ENCODE measurements around the gene ELMO1.

The ELMO1 gene

DNA sequence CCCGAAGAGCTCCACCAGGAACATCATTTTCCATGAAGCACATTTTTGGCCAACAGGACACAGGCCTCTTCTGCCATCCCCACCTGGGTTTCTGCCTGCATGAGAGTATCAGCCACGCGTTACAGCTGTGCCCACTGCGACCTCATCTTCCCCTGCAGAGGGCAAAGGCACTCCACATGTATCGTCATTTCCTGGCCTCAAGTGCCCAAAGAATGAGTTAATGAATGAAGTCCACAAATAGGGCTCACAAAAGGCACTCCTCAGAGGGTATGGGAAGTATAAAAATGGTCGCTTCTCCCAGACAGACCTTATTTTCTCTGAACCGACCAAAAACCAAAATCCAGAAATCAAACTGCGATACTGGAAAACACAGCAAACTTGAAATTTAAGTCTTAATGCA, 18.5 kb downstream of the ELMO1 start:
- DNase-seq: no peak

DNA sequence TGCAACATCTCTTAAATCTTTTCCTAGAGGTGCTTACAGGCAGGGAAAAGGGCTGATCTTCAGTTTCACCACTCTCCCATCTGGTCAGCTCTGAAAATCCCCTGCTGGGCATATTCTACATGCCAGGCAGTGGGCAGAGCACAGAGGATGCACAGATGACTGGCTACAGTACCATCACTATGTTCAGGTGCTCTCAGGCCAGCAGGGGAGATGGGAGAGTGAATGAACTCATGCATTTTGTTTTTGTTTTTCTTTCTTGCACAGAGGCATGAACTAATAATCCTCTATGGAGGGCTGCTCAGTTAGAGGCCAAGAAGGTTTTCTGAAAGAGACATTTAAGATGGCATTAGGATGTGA, 19.3 kb downstream of the ELMO1 start:
- DNase-seq: no peak

DNA sequence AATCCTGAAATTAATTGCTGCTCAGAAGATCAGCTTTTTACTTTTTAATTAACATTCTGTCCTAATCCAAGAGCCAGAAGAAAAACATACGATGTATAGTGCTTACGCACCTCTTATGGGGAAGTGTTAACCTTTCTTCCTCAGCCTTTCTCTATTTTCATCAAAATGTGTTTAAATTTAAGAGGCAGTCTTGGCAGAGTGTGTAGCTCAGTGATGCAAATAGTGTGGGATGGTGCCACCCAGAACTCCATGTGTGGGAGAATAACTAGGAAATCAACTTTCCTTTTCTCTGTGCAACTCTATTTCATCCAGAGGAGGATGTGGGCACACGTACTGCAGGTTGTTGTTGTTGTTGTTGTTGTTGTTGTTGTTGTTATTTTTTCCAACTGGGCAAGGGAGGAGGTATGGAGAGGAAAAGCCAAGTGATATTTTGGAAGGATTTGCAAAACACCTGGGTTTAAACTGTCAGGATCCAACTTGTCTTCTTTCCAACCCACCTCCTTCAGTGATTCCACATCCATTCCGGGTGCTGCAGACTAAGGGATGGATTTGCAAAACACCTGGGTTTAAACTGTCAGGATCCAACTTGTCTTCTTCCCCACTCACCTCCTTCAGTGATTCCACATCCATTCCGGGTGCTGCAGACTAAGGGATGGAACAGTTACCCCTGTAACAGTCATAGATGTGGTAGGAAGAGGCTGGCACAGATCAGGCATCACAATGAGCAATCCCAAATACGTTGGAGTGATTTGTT, 19.8 kb downstream of the ELMO1 start:
- no peak for DNase-seq

DNA sequence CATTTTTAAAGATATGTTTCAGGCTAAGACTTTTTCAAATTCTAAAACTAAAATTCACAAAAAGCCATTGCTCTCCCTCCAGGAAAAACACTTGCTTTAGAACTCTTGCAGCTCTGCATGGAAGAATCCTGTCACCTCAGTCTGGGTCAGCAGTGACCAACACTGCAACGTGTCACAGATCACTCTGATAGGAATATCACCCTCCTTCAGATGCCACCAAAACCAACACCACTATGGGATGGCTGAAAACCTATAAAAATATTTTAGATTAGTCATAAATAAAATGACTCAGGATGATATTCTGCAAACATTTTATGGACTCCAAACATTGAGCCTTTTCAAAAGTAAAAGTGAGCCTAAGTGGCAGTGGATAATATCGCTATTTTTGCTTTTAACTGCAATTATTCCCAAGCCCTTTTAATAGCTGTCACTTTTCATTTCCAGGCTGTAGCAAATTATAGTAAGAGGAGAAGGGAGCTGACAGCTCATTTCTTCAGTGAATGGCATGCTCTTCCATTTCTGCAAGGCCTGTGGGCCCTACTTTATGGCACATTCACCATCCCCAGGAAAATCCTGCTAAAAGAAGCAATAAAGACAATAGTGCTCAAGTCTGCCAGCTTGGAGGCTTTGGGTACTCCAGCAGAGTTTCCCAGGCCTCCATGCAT, 21.3 kb downstream of the ELMO1 start:
- no peak for DNase-seq

DNA sequence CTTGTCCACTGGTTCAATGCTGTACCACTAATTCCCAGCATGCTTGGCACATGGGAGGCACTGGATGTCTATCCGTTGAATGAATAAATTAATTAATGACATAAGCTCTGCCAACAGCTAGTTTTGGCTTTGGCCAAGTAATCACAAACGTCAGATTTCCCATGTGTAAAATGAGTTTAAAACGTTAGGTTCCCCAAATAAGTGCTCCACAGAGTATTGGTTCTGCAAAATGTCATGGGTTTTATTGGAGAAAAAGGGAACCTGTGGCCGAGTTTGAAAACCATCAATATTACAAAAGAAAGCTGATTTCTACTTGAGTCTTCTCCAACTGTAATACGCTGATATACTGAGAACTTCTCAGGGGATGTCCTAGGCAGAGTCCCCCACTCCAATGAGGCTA, 23.2 kb downstream of the ELMO1 start:
- no peak for DNase-seq

DNA sequence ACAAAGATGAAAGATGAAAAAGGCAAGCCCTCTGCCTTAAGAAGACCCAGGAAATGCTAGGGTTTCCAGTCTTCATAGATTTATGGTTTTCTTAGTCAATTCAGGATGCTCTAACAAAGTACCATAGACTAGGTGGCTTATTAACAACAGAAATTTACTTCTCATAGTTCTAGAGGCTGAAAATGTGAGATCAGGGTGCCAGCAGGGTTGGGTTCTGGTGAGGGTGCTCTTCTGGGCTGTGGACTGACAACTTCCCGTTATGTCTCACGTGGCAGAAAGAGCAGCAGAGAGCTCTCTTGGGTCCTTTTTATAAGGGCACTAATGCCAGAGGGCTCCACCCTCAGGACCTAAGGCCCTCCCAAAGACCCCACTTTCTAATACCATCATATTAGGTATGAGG, 23.7 kb downstream of the ELMO1 start:
- DNase-seq: no peak

DNA sequence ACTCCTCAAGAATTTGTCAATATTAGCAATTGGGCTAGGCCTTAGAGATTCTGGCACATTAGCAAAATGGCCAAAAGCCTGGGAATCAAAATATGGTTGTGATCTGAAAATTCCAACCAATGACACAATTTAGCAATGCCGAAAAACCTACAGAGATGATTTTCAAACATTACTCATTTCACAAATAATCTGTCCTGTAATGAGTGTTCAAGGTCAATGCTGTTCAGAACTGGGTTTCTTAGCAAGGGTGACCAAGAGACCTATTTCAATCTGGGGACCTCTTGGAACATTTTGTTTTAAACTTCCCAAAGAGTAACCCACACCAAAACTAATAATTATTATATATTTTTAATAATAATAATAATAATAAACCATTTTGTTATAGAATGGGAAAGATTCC, 24.1 kb downstream of the ELMO1 start:
- no peak for DNase-seq

DNA sequence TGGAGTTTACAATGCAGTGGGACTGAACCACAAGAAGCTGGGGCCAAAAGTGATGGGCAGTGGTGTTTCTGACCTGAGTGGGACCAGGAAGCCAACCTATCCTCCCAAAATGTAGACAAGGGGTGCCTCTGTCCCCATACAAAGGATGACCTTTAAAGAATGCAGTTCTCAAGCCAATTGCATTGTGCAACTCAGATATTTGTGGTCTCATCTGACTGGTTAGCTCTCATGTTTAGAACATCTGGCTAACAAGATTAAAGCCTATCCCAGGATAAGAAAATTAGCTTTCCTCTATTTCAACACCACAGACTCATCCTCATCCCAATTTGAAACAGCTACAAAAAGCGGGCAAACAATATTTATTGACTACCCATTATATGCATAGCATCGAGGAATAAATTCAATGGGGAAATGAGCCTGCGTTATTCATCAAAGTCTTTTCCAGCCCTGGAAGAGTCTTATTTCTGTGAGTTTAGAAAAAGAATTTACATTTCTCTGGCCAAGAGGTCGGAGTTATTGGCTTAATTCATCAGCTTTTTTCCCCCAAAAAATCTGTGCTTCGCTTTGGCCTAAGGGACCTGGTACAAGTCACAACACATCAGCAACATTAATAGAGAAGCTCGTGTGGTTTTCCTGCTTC, 26.7 kb downstream of the ELMO1 start:
- no peak for DNase-seq

DNA sequence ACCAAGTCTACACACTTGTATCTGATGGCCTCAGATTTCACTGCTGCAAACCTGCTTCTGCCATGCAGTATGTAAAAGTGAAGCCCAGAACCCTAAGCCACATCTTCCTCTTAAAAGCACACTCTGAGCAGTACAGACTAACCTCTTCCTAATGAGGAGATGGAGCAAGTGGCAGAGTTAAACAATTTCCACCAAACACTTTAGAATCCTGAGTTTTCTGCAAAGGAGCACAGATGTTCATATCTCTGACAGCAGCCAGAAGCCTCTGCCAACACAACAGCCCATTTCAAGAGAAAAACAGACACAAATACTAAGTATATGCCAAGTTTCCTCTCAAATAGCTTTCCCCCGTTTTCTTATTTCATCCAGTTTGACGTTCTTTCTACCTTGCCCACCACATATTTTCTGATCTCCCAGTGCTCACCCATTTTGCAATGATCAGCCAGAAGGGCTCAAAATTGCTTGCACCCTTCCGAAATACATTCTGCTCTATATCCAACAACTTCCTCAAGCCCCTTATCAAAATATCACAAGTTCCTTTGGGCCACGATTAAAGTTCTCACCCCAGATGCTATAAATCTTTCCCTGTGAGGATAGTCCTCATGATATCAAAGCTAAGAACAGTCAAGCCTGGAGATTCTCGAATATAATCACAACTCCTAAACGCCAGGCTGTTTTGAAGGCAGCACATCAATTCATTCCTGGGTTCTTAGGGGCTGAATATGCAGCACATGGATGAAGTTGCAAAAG, 27.5 kb downstream of the ELMO1 start:
- no peak for DNase-seq

DNA sequence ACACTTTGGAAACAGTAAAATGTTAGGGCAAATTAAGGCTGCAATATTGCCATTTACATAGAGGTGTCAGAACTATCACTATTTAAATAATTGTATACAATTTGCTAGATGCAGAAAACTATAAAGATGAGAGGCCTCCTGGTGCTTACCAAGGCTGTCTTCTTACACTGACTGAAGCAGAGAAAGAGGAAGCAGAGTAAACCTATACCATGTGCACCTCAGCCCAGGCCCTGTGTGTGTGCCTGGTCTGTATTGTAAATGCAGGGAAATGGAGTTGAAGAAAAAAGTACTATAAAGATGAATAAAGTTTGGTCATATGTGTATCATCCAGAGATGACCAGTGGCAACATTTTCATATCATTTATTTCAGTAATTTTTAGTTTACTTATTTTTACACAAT, 29.2 kb downstream of the ELMO1 start:
- DNase-seq: no peak

DNA sequence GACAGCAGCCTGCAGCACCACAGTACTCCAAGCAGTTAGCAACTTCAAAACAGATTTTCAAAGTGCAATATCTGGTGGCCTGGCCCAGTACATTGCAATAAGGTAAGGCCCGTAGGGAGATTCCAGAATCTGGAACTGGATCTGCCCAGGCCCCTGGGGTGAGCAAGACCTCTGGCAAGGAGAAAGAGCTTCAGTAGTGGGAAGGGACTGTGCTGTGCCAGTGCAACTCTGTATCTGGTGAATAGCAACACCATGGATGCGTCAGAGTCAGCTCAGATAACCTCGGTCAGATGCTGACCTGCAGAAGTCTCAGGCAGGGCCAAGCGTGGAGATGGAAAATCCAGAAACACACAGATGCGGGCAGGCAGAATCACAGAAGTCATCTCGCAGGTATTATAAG, 30.3 kb downstream of the ELMO1 start:
- DNase-seq: no peak

DNA sequence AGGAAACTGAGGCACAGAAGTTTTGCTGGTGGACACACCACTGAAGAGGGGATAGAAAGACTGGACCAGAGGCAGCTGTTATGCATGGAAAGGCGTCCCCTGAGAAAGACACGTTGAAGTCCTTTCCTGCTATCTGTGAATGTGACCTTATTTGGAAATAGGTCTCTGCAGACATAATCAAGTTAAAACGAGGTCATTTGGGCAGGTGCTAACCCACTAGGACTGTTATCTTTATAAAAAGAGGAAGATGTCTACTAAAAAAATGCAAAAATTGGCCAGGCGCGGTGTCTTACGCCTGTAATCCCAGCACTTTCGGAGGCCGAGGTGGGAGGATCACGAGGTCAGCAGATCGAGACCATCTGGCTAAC, 31.6 kb downstream of the ELMO1 start:
- no peak for DNase-seq

DNA sequence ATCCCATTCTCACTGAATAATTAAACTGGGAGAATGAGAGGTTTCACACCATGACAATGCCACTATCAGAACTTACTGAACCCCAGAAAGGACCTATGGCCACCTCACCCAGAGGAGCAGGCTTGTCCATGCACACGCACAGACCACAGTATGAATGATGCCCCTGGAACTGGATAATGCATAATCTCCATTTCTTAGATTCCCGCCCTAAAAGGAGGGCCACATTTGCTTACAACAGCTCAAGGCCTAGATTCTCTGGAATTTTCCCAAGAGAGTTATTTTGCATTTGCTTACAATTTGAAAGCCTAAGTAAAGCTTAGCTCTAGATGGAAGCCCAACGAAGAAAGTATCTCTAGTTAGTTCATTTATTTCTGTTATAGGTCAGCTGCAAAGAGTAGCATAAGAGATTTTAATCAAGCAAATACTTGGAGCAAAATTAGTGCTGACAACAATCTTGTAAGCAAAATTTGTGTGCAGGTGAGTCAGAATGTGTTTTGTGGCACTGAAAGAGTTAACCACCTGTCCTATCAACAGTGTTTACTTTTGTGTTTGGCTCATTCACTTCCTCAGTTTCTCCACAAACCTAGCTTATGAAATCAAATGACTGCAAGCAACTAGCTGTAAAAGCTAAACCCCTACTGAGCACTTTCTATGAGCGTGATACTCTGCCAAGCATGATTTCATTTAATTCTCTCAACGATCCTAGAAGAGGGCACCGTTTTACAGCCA, 32.1 kb downstream of the ELMO1 start:
- no peak for DNase-seq

DNA sequence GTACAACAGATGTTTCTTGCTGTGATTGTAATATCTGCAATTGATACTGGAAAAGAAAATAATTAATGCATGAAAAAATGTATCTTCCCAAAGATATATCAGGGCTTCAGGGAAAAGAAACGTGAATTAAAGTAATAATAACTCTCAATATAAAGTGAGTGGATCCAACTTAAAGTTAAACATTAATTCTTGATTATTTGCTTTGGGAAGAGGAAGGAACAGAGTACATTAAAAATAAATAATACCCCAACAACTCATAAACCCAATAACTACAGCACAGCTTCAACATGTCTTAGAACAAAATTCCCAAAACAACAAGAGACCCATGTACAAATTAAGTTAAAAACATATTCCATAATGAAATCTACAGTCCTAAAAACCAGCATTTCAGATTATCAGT, 33.0 kb downstream of the ELMO1 start:
- DNase-seq: no peak

DNA sequence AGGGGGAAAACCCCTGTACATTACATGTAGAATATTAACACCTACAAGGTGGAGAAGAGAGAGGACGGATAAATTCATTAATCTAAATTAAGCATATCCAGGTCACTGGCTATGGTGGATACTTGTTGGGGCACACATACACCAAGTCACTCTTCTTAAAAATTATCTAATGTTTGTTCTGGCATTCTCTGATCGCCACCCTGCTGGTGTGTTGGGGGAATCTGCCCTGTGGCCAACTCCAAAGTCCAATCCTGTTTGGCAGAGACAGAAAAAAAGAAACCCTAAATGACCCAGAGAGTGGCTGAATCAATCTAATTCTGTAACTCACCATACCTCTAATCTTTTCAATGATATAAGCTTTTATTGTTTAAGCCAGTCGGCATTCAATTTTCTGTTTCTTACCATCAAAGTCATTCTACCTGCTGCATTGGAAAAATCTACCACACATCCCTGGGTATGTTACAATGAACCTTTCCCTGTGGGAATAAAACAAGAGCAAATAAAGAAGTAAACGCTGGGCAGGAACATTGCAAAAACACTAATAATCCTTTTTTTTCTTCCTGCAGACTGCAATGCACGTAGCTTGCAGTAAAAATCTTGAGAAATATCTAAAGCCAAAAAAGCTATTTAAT, 34.2 kb downstream of the ELMO1 start:
- DNase-seq: no peak

DNA sequence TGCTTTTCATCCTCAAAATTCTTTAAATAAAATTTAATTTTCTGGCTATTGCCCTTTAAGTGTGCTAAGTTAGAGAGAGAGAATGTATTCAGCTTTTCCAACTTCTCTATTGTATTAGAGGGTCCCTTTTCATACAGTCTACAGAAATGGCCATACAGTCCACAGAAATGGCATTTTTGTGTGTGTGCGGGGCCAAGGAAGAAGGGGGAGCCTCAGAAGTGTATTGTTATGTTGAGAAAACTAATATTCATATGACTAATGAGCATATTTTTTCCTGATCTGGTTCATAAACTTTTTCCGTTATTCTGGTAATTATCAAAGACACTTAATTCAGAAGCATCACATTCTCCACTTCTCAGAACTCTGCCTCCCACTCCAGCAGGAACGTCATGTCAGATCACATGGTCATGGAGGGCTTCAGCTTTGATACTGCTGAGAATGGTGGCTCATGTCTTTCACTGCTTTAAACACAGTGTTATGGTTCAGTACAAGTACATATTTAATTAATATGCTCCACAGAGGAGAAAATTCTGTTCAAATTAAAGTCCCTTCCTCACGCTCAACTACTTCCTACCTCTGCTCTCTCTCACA, 37.1 kb downstream of the ELMO1 start:
- no peak for DNase-seq

DNA sequence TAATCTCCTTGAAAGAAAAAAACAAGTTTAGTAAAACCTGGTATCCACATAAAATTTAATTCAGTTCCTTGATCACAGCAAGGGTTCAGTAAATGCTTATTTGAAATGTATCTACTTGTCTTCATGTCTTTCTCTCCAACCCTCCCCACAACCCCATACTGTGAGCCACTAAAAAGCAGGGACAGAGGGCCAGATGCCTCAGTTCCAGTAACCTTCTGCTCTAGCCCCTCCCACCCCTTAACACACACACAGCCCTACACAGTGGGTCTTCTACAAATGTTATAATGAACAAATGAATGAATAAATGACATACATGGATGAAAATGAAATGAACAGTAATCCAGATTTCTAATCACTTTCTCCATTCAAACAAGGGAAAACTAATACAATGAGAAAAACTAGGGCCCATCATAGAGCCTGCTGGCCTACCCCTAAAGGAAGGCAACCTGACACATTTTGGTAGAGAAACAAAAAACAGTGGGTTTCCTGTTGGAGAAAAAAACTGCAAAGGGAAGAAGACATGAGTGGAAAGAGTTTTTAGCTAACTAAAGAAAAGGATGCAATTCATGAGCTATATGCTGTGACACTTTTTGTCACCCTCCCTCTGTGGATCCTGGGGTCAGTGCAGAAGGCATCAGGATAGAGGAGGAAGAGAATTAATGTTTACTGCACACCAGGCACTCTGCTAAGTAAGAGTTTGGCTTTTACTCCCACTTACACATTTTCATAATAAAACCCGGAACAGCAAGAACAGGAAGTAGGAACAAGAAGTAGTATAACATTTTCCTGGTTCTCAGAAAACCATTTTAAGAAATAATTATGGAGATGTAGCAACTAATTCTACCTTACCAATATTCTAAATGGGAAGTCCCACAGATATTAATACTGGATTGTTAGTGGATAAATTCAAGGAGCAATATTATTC, 38.1 kb downstream of the ELMO1 start:
- DNase-seq: no peak

DNA sequence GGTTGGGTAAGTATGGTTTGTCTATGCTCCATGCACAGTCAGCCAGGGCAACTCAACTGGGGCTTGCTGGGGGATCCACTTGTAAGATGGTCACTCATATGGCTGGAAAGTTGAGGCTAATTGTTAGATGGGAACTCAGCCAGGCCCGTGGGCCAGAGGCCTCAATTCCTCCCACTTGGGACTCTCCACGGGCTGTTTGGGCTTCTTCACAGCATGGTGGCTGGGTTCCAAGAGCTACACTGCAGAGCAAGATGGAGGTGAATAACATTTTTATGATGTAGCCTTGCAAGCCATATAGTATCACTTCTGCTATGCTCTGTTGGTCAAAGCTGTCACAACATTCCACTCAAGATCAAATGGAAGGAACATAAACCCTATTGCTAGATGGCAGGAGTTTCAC, 39.2 kb downstream of the ELMO1 start:
- DNase-seq: no peak

DNA sequence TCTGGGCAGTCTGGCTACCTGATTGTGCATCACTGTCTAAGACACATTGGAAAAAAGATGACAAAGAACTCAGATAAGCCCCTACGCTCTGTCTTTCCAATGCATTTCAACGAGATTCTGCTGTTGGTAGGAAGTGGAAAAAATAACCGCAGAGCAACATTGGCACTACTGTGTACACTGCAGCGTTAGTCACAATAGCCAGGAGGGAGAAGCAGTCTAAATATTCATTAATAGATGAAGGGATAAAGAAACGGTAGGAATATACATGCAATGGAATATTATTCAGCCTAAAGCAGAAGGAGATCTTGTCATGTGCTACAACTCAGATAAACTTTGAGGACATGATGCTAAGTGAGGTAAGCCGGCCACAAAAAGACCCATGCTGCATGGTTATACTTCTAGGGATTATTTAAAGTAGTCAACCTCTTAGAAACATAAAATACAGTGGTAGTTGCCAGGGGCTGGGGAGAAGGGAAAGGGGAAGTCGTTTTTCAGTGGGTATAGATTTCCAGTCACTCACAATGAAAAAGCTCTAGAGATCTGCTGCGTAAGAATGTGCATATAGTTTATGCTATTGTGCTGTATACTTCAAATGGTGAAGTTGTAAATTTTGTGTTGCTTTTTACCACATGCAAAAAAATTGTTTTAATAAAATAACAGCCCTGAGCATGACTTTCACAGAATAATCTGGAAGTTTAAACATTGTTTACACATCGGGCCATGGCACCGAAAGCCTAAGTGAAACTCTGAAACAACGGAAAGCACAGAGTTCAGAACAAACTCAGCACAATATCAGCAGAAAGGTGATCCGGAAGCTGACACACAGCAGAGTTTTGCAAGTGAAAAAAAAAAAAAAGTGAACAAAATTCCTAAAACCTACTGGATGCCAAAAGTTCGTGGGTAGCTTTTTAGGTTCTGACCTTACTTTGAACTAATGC, 40.1 kb downstream of the ELMO1 start:
- no peak for DNase-seq

DNA sequence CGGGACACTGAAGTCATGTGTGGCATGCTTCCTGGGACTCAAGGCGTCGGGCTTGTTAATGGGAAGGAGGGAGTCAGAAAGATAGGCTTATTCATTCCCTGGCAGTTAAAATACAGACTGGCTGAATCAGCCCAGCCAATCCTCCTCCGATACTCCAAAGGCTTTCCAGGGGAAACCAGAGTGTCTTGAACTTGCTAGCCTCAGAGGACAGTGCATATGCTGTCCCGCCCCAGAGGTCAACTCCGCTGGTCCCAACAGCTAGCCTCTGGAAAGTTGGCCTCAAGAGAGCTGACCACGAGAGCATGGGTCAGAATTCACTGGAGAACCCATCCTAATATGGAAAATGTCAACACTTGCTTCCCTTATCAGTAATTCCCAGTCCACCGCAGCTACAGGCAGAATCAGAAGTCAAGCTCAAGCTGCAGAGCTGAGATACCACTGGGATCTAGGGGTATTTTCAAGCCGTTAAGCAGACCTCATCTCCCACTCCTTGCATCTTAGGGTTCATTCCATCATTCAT, 43.0 kb downstream of the ELMO1 start:
- no peak for DNase-seq
